A673 (cell line): ENCODE measurements around the gene URB2.
"Not testable (repeated sequence)": the region's sequence is repeated elsewhere in the genome, so short reads cannot be mapped to it uniquely, and the experiment has no call there.

ENCODE experiments used
- CTCF ChIP-seq: fragments of 300-800, 200-600 bp; sonication (generic); conservative IDR thresholded peaks from 2 replicates; pipeline ENCODE4 v1.5.1; 2017; ENCODE audit warnings: low read depth, mild to moderate bottlenecking, antibody characterized with exemption, low read length, moderate library complexity, mixed read lengths
- EZH2 ChIP-seq: fragments of 200-600 bp; sonication (generic); IDR thresholded peaks from 2 replicates; pipeline ENCODE4 v1.6.1; 2017; ENCODE audit warnings: borderline replicate concordance, low read depth, mild to moderate bottlenecking, mixed read lengths, antibody characterized with exemption, low read length; ENCODE audit not compliant: poor library complexity, severe bottlenecking

GRCh38 chr1:229705152-229705551, 79.1 kb downstream of the URB2 start:
- TF ChIP-seq CTCF, EZH2: not testable (repeated sequence)
